HepG2 (cell line): ENCODE data around the gene ACTL6A. TPM values are rescaled to one million over a fixed set of nuclear protein-coding genes. Genes with fewer than 3 reads are reported as not detected.

Source experiments
- ATAC-seq: fragments of 200-7000 bp; cut with Tn5 transposase; 3 replicates; pipeline ENCODE4 v1.9.1; 2020; ENCODE audit warnings: mild to moderate bottlenecking, moderate library complexity
- BruUV-seq: library from RNA; stranded (reverse); fragments of 400-500 nt; replicated peaks from 2 replicates; lab custom pipeline; 2021; lab: Mats Ljungman, UMichigan
- CTCF ChIA-PET: fragments of 300-600 bp; formaldehyde crosslinking; extraction: SDS; loops from one replicate; lab custom pipeline; 2021; ENCODE audit warnings: low total read pairs, inconsistent platforms, low intra/inter-chr PET ratio; lab: Yijun Ruan, JAX
- POLR2A ChIA-PET: fragments of 350-600 bp; sonication (Branson Sonifier 250); formaldehyde crosslinking; loops from one replicate; lab custom pipeline; 2020; ENCODE audit warnings: antibody characterized with exemption, inconsistent platforms; lab: Yijun Ruan, JAX
- DNase-seq: peaks from one replicate; pipeline ENCODE4 v3.0.0-alpha.2; 2015; ENCODE audit warnings: low spot score
- FAIRE-seq: peaks from 3 replicates; lab custom pipeline; 2011; peaks lifted over from hg19 to GRCh38; lab: Jason Lieb, UNC
- H2AFZ ChIP-seq: one replicate; pipeline ENCODE4 v1.6.1; 2011; ENCODE audit warnings: low read length, inconsistent platforms
- H3K27ac ChIP-seq: fragments of 300-600 bp; 3 replicates; pipeline ENCODE4 v1.8.0; 2011; ENCODE audit warnings: mixed run types, mild to moderate bottlenecking, mixed read lengths, low read length, inconsistent platforms; ENCODE audit not compliant: insufficient read depth; ENCODE audit errors: extremely low read length
- H3K27me3 ChIP-seq, 2 experiments: fragments of 200-600 bp in 1 of 2; 2 replicates in 1 of 2; 3 replicates in 1 of 2; pipeline versions ENCODE4 v1.6.0 to v1.8.0; 2011; ENCODE audit warnings: low read length in 2 of 2, mild to moderate bottlenecking in 2 of 2, moderate library complexity in 2 of 2, inconsistent platforms in 1 of 2; ENCODE audit not compliant: insufficient read depth in 2 of 2, control insufficient read depth in 1 of 2
- H3K36me3 ChIP-seq, 2 experiments: fragments of 200-600 bp in 1 of 2; replicated peaks in 1 of 2; 2 replicates in 1 of 2; 3 replicates in 1 of 2; pipeline versions ENCODE4 v1.5.1 to v1.8.0; 2011; ENCODE audit warnings: low read length in 2 of 2, inconsistent platforms in 1 of 2; ENCODE audit not compliant: insufficient read depth in 2 of 2, control insufficient read depth in 1 of 2
- H3K4me1 ChIP-seq: 2 replicates; pipeline ENCODE4 v1.5.1; 2012; ENCODE audit warnings: low read length, inconsistent platforms; ENCODE audit not compliant: insufficient read depth
- H3K4me2 ChIP-seq: 2 replicates; pipeline ENCODE4 v1.6.0; 2011; ENCODE audit warnings: low read depth, low read length, inconsistent platforms
- H3K4me3 ChIP-seq, 3 experiments: fragments of 200-600 bp in 1 of 3; sonication (generic), shearing (Covaris generic) in 1 of 3; replicated peaks in 1 of 3; 2 replicates each; pipeline ENCODE4 v1.5.1; 2011 to 2016; ENCODE audit warnings: low read length in 3 of 3, inconsistent platforms in 2 of 3, low read depth in 2 of 3, mild to moderate bottlenecking in 2 of 3, control low read depth in 1 of 3, mixed read lengths in 1 of 3; ENCODE audit not compliant: insufficient read depth in 1 of 3
- H3K79me2 ChIP-seq: one replicate; pipeline ENCODE4 v1.6.1; 2011; ENCODE audit warnings: low read length, inconsistent platforms; ENCODE audit not compliant: insufficient read depth
- H3K9ac ChIP-seq: 2 replicates; pipeline ENCODE4 v1.6.0; 2011; ENCODE audit warnings: mild to moderate bottlenecking, low read depth, low read length, inconsistent platforms; ENCODE audit not compliant: insufficient read depth
- H3K9me3 ChIP-seq: 2 replicates; pipeline ENCODE4 v1.5.1; 2012; ENCODE audit warnings: mild to moderate bottlenecking, low read length
- H4K20me1 ChIP-seq: 2 replicates; pipeline ENCODE4 v1.6.0; 2011; ENCODE audit warnings: inconsistent platforms, mild to moderate bottlenecking, low read length, moderate library complexity; ENCODE audit not compliant: insufficient read depth
- HMGA1 ChIP-seq: sonication (generic); formaldehyde crosslinking; conservative IDR thresholded peaks from 2 replicates; pipeline ENCODE4 v1.4.0; 2020; ENCODE audit warnings: missing genetic modification reagents
- SMAD1 ChIP-seq: sonication (generic); formaldehyde crosslinking; IDR thresholded peaks from 2 replicates; pipeline ENCODE4 v1.4.0; 2020; ENCODE audit warnings: missing genetic modification reagents, low read depth, mild to moderate bottlenecking, borderline replicate concordance
- SOX13 ChIP-seq, 3 experiments: fragments of 450-650 bp in 1 of 3; sonication (generic) in 1 of 3; formaldehyde crosslinking in 1 of 3; IDR thresholded peaks in 2 of 3; conservative IDR thresholded peaks in 1 of 3; 2 replicates each; pipeline versions ENCODE4 v1.5.0 to v1.6.1; 2016 to 2020; ENCODE audit warnings: antibody characterized with exemption in 1 of 3, mild to moderate bottlenecking in 1 of 3, missing compliant biosample characterization in 1 of 3, missing genetic modification reagents in 1 of 3, moderate library complexity in 1 of 3
- ZBTB33 ChIP-seq: sonication (generic); formaldehyde crosslinking; IDR thresholded peaks from 2 replicates; pipeline ENCODE4 v1.4.0; 2020; ENCODE audit warnings: missing genetic modification reagents
- ZNF10 ChIP-seq: sonication (generic); formaldehyde crosslinking; IDR thresholded peaks from 2 replicates; pipeline ENCODE4 v1.4.0; 2020; ENCODE audit warnings: mild to moderate bottlenecking, low read depth, missing genetic modification reagents, borderline replicate concordance
- ZNF207 ChIP-seq: fragments of 450-650 bp; IDR thresholded peaks from 2 replicates; pipeline ENCODE4 v1.6.1; 2016; ENCODE audit warnings: antibody characterized with exemption, borderline replicate concordance
- ZNF235 ChIP-seq: sonication (generic); formaldehyde crosslinking; IDR thresholded peaks from 2 replicates; pipeline ENCODE4 v1.8.1; 2023; ENCODE audit warnings: mild to moderate bottlenecking, missing genetic modification reagents, borderline replicate concordance
- ZNF292 ChIP-seq: sonication (generic); formaldehyde crosslinking; IDR thresholded peaks from 2 replicates; pipeline ENCODE4 v1.8.1; 2022; ENCODE audit warnings: mild to moderate bottlenecking, low read depth, missing genetic modification reagents, borderline replicate concordance
- ZNF333 ChIP-seq: sonication (generic); formaldehyde crosslinking; IDR thresholded peaks from 2 replicates; pipeline ENCODE4 v1.4.0; 2020; ENCODE audit warnings: mild to moderate bottlenecking, missing genetic modification reagents, borderline replicate concordance
- ZNF570 ChIP-seq: sonication (generic); formaldehyde crosslinking; IDR thresholded peaks from 2 replicates; pipeline ENCODE4 v1.4.0; 2020; ENCODE audit warnings: mild to moderate bottlenecking, missing genetic modification reagents, borderline replicate concordance
- ZNF572 ChIP-seq: sonication (generic); formaldehyde crosslinking; IDR thresholded peaks from 2 replicates; pipeline ENCODE4 v1.5.1; 2020; ENCODE audit warnings: mild to moderate bottlenecking, missing genetic modification reagents
- ZNF709 ChIP-seq: sonication (generic); formaldehyde crosslinking; IDR thresholded peaks from 2 replicates; pipeline ENCODE4 v1.5.0; 2020; ENCODE audit warnings: mild to moderate bottlenecking, missing genetic modification reagents
- WGBS: methylation state at CpG from one replicate; pipeline ENCODE4 v1.1.6; 2017; ENCODE audit warnings: low lambda C conversion rate; 5-methylcytosine and 5-hydroxymethylcytosine counted together
- in situ Hi-C: cut with HindIII; loops from 2 replicates; pipeline ENCODE4 v1.10.0; 2017; ENCODE audit warnings: low pct_unique_long_range_greater_than_20kb; ENCODE audit not compliant: extremely low pct_ligation_motif_present
- intact Hi-C: fragments of 100-400 bp; cut with micrococcal nuclease; formaldehyde crosslinking; loops from one replicate; pipeline ENCODE4 v1.10.0; 2022; ENCODE audit not compliant: unreplicated experiment
- polyA plus RNA-seq, 8 experiments: library from polyadenylated mRNA; depleted of rRNA in 3 of 8; stranded (reverse) in 7 of 8; unstranded in 1 of 8; fragments of >200 nt; fragmentation: Illumina TruSeq in 4 of 8; extraction: Trizol in 4 of 8; gene quantifications; 2 replicates each; pipeline versions ENCODE4 v1.2.1 to v1.2.3, GENCODE V29; 2011 to 2016; ENCODE audit warnings: low read depth in 4 of 8, missing spikeins in 1 of 8, mixed read lengths in 1 of 8; ENCODE audit not compliant: insufficient read depth in 1 of 8
- total RNA-seq, 5 experiments: library from RNA; depleted of rRNA; stranded (reverse); fragments of >200 nt; fragmentation: Illumina TruSeq; extraction: Trizol; gene quantifications; 2 replicates each; pipeline ENCODE4 v1.2.3, GENCODE V29; 2016; ENCODE audit warnings: low read depth in 1 of 5
- TF ChIP-seq, protein P1 (sequence below): sonication (generic); formaldehyde crosslinking; IDR thresholded peaks from 2 replicates; pipeline ENCODE4 v1.4.0; 2020; ENCODE audit warnings: missing genetic modification reagents

ACTL6A gene
- total and polyA plus RNA-seq, 2 of the 13 experiments (the other 11 are each of a cell fraction or from before 2014, with no cell fraction given): 58.1 to 84.1 TPM

DNA sequence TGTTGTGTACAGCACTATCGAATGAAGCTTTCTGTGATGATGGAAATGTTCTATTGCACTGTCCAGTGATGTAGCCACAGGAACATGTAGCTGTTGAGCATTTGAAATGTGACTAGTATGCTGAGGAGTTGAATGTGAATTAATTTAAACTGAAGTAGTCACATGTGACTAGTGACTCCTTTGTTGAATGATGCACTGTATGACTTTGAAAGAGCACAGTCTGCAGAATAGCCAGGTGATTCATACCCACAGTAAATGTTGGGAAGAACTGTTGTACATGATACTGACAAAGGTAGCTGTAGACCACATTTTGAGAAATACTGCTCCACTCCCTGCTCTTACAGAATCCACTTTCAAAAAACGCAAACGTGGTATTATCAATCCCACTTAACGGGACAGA lies 34.0 kb upstream of the ACTL6A start (continued):
- TF ChIP-seq, protein P1, sequence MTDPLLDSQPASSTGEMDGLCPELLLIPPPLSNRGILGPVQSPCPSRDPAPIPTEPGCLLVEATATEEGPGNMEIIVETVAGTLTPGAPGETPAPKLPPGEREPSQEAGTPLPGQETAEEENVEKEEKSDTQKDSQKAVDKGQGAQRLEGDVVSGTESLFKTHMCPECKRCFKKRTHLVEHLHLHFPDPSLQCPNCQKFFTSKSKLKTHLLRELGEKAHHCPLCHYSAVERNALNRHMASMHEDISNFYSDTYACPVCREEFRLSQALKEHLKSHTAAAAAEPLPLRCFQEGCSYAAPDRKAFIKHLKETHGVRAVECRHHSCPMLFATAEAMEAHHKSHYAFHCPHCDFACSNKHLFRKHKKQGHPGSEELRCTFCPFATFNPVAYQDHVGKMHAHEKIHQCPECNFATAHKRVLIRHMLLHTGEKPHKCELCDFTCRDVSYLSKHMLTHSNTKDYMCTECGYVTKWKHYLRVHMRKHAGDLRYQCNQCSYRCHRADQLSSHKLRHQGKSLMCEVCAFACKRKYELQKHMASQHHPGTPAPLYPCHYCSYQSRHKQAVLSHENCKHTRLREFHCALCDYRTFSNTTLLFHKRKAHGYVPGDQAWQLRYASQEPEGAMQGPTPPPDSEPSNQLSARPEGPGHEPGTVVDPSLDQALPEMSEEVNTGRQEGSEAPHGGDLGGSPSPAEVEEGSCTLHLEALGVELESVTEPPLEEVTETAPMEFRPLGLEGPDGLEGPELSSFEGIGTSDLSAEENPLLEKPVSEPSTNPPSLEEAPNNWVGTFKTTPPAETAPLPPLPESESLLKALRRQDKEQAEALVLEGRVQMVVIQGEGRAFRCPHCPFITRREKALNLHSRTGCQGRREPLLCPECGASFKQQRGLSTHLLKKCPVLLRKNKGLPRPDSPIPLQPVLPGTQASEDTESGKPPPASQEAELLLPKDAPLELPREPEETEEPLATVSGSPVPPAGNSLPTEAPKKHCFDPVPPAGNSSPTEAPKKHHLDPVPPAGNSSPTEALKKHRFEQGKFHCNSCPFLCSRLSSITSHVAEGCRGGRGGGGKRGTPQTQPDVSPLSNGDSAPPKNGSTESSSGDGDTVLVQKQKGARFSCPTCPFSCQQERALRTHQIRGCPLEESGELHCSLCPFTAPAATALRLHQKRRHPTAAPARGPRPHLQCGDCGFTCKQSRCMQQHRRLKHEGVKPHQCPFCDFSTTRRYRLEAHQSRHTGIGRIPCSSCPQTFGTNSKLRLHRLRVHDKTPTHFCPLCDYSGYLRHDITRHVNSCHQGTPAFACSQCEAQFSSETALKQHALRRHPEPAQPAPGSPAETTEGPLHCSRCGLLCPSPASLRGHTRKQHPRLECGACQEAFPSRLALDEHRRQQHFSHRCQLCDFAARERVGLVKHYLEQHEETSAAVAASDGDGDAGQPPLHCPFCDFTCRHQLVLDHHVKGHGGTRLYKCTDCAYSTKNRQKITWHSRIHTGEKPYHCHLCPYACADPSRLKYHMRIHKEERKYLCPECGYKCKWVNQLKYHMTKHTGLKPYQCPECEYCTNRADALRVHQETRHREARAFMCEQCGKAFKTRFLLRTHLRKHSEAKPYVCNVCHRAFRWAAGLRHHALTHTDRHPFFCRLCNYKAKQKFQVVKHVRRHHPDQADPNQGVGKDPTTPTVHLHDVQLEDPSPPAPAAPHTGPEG (CRISPR knock-in tag): no peak
- TF ChIP-seq, all 625 proteins: peak for 0

DNA sequence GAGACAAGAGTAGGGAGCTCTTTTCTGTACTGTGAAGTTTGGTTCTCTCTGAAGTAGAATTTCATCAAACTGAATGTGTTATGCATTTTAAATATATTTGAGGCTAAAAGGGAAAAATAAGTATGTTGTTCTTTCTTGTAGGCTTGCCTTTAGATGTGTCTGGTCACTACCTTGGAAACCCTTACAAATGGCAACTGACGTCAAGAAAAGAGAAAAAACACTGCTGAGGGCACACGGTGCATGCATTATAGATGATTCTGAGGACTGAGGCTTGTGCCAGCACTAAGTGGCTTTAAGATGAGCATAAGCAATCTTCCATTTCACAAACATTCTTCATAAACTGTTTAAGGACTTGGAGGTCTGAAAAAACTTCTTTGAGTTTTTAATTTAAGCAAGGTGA lies 31.1 kb upstream of the ACTL6A start:
- ChIA-PET CTCF (no interaction called here), POLR2A (no interaction called here)
- no peaks in the 10 kb centered on the region for H3K79me2 ChIP-seq
- DNase-seq (no peak), FAIRE-seq (no peak), ATAC-seq (no peak)
- in situ Hi-C loops: no loop called here
- H3K4me1 ChIP-seq: no peaks in the 10 kb centered on the region
- no peaks in the 10 kb centered on the region for H3K9me3 ChIP-seq
- no peaks in the 10 kb centered on the region for H3K36me3 ChIP-seq
- H4K20me1 ChIP-seq: no peaks in the 10 kb centered on the region
- TF ChIP-seq ZNF207 (no peak), ZBTB33 (CRISPR knock-in tag) (no peak), SOX13 (IDR thresholded peaks at IDR 0.05) (no peak), SOX13 (CRISPR knock-in tag; conservative IDR thresholded peaks at IDR 0.05 in 1 of 2, IDR thresholded peaks at IDR 0.05 in 1 of 2) (no peak), ZNF333 (CRISPR knock-in tag) (no peak), HMGA1 (CRISPR knock-in tag) (no peak), ZNF10 (no peak), ZNF709 (no peak), ZNF292 (no peak), SMAD1 (CRISPR knock-in tag) (no peak), ZNF572 (CRISPR knock-in tag) (no peak), ZNF235 (CRISPR knock-in tag) (no peak), ZNF570 (CRISPR knock-in tag) (no peak)
- intact Hi-C loops: no loop called here
- no peak overlapping the region for H3K4me3 ChIP-seq
- H2AFZ ChIP-seq: no peak overlapping the region
- BruUV-seq: no TSS peak
- H3K4me2 ChIP-seq: no peak overlapping the region
- H3K27me3 ChIP-seq: peaks cover 0 to 6% of the 10 kb centered on the region in 2 experiments; a peak in 1 of 5 replicates
- no peak overlapping the region for H3K27ac ChIP-seq
- H3K9ac ChIP-seq: no peak overlapping the region
- 7% methylated on average over 2 of the region's 2 CpGs for WGBS
